T-helper 1 cell treated with Interleukin-12 subunit alpha and Interleukin-12 subunit beta and Interleukin-4 antibody, amounts not matched to agents 30 ng/mL and 1 ng/mL, for 36 hours (primary cell): ENCODE measurements around the gene COPS2. TPM values are rescaled to one million over a fixed set of nuclear protein-coding genes. Genes with fewer than 3 reads are reported as not detected.
"Not testable (repeated sequence)": the region's sequence is repeated elsewhere in the genome, so short reads cannot be mapped to it uniquely, and the experiment has no call there.

Source experiments
- intact Hi-C: fragments of 100-400 bp; cut with micrococcal nuclease; formaldehyde crosslinking; loops from one replicate; pipeline ENCODE4 v1.15.1; 2024
- total RNA-seq: library from RNA; stranded (reverse); gene quantifications from 2 replicates; pipeline ENCODE4 v1.2.3, GENCODE V29; 2022

Gene COPS2
- total RNA-seq, 1 donor from 2014 or later, result 65.9 TPM

GRCh38 chr15:49110158-49110944 lies 45.0 kb downstream of the COPS2 start:
- intact Hi-C loops, result no loop called here

DNA sequence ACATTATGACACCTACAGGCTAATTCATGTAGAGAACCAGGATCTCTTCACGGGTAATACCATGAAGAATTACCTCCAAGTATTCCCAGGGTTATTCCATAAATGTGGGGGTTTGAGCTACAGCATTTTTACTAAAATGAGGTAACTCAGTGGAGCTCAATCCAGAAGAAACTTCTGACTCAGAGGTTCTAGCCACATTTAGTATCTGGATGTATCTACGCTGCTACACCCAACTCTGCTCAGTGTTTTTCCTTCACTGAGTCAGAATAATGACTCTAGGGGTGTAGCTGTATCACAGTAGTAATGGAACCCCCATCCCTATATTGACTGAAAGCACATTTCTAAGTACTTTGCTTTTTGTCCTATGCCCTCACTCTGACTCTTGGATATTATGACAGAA lies 52.4 kb downstream of the COPS2 start:
- intact Hi-C loops, result no loop called here

GRCh38 chr15:49101536-49101935 lies 53.9 kb downstream of the COPS2 start:
- intact Hi-C loops, result no loop called here

GRCh38 chr15:49096090-49096750 lies 59.2 kb downstream of the COPS2 start:
- intact Hi-C loops, result no loop called here

- intact Hi-C loops, result no loop called here
Observed at GRCh38 chr15:49094923-49095322, 60.5 kb downstream of the COPS2 start.

DNA sequence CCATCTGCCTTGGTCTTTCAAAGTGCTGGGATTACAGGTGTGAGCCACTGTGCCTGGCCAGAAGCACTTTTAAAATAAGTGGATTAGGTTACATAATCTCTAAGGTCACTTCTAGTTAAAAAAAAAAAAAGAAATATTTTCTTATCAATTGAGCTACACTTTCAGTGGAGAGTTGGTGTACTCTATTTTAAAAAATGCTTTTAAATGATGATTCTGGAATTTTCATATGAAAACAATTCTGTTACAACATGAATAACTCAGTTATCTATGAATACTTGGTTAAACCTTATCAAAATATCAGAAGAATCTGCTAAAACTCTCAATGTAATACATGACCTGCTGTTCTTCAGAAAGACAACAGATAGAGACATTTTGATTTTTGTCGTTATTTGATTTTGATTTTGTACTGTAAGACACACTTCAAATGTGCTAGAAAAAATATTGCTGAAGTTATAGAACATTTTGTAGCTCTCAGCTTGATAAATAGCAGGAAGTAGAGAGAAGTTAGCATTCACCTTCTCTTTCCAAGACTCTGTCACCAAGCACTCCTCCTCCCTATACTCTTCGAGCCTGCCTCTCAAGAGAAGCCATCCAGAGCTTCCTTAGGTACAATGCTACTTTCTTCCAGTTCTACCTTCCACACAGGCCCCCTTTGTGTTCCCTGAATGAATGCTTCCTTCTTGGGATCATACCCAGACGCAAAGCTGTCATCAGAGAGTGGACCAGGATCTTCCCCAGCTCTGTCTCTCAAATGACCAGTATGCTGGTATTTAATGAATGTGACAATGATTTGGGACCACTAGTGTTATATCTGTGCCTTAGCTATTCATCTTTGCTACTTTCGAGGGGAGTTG lies 61.9 kb downstream of the COPS2 start:
- intact Hi-C loops, result no loop called here

DNA sequence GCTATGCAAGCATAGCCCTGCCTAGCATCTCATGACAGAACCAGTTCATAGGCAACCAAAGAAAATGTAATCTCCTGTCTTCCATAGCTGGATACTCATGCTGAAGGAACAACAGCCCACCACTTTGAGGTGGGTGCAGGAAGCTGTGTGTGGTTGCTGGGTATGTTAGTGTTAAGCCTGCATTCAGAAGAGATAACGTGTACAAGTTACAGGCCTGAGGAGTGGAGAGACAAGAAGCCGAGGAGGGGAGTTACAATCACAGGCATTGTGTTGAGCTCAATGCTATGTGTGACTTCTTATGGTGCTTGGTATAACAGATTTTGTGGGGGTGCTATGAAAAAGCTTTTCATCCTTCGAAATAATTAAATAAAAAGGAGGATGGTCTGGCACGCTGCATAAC lies 66.4 kb downstream of the COPS2 start:
- intact Hi-C loops, result no loop called here

DNA sequence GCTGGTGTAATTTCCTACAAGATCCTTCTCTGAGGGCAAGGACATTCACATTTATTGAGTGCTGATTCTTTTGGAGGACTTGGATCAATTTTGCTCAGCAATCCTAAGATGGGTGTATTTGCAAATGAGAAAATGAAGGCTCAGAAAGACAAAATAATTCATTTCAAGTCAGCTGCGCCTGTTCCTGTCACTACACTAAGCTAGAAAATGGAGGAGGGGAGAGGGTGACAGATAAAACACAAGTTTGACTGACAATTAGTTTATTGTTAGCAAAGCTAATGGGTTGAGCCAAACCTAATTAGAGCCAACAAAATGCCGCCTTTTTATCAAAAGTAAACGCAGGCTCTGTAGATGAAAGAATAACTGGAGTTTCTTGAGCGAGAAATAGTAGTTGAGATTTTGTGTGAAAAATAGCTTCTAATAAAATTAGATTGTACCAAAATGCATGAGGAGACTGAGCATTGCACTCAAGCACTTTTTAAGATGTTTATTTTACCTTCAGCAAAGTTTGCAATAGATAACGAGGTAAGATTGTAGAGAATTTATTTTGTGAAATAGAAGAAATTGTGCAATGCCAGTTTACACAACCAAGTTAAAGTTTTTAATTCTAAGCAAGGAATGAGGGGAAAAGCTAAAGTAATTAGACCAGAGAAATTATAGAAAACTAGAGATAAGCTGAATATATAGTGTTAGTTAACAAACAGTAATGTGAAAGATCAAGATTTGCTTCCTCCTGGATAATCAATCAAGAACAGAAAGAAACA lies 69.5 kb downstream of the COPS2 start:
- intact Hi-C loops, result no loop called here

DNA sequence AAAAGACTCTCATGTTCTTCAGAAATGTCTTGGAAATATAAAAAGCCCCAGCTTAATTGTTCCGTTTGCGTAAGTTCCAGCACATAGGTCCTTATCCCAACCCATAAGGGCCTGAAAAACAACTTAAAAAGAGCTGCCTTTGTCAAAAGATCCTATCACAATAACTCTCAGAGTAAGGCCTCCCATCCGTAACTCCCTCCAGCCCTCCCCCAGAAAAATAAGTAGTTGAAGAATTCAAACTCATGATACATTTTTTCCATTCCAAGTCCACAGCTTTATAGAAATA lies 71.2 kb downstream of the COPS2 start:
- intact Hi-C loops, result no loop called here

DNA sequence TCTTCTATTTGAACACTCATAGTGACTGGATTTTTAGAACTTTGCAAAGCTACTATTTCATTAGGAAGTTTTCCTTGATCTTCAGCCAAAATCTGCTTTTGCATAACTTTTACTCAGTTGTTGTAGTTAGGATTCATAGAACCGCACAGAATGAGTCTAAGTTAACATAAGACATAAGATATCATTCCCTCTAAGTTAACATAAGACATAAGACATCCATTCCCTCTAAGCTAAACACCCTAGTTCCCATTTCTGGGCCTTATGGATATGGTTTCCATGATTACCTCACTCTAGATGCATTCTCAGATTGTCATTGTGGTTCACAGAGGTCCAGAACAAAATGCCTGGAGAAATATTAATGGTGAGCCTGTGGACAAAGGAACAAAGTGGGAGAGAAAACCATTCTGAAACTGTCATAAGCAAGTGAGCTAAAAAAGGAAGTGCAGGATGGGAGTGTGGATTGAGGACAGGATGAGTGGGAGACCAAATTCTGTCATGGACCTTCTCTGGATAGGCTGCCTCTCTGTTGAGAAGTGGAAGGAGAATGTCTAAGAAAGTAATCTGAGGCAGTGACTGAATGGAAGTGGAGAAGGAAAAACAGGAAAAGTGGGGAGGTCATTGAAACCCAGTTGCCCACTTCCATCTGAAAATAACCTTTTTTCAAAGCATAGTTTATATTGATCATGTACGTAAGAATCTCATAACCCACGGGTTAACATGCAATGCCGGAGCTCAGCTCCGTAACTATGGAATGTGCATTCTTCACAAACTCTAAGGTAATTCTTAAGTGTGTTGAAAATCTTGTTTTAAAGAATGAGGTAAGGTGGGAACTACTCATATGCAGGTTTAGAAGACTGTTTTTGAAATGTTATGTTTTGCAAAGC lies 71.8 kb downstream of the COPS2 start:
- intact Hi-C loops, result no loop called here

DNA sequence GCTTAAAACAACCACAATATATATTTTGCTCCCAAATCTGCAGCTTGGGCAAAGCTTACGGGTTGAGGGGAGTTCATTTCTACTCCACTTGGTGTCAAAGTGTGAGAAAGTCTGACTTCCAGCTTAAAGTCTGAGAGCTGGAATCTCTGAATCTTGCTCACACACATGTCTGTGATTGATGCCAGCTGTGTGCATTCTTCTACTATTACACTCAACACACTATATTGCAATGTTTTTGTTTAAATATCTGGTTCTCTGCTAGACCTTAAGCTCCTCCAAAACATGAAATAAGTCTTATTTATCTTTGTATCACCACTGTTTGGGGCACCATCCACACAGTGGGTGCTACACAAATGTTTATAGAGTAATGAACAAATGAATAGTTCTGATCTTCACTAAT lies 72.4 kb downstream of the COPS2 start:
- intact Hi-C loops, result no loop called here

- intact Hi-C loops, result no loop called here
Observed at GRCh38 chr15:49079340-49080039, 75.9 kb downstream of the COPS2 start.

- intact Hi-C loops, result no loop called here
Observed at GRCh38 chr15:49075881-49076280, 79.5 kb downstream of the COPS2 start.

- intact Hi-C loops, result not testable (repeated sequence)
Observed at GRCh38 chr15:49074589-49075287, 80.7 kb downstream of the COPS2 start.

Other genes with a start within 250 kb of the COPS2 start
- 1.6 TPM in 2 replicates for gene SHC4, start 191.7 kb downstream of the COPS2 start, total RNA-seq
- gene SECISBP2L, start 109.2 kb downstream of the COPS2 start, total RNA-seq, result 40.1 and 42.3 TPM in 2 replicates
- gene GALK2, start 14.6 kb upstream of the COPS2 start, total RNA-seq, result 28.1 and 31.8 TPM in 2 replicates